K562 (cell line): ENCODE measurements around the gene CTXN1. TPM values are rescaled to one million over a fixed set of nuclear protein-coding genes. Genes with fewer than 3 reads are reported as not detected.

Source experiments
- ARID1B ChIP-seq: fragments of 450-650 bp; IDR thresholded peaks from 2 replicates; pipeline ENCODE4 v1.6.1; 2016; ENCODE audit warnings: antibody characterized with exemption, mild to moderate bottlenecking, inconsistent platforms
- CBFA2T3 ChIP-seq: fragments of 450-650 bp; IDR thresholded peaks from 2 replicates; pipeline ENCODE4 v1.6.1; 2017
- FOXK2 ChIP-seq, 2 experiments: fragments of 450-650 bp; IDR thresholded peaks in 1 of 2; conservative IDR thresholded peaks in 1 of 2; 2 replicates each; pipeline ENCODE4 v1.6.1; 2016; ENCODE audit warnings: low read depth in 2 of 2, mild to moderate bottlenecking in 1 of 2
- JUND ChIP-seq, 2 experiments: IDR thresholded peaks; 2 replicates in 1 of 2; 3 replicates in 1 of 2; pipeline ENCODE4 v1.6.1; 2011; ENCODE audit warnings: borderline replicate concordance in 2 of 2, low read depth in 2 of 2, low read length in 2 of 2, improper control_type of control experiment in 1 of 2, missing biosample characterization in 1 of 2, missing genetic modification characterization in 1 of 2, missing genetic modification reagents in 1 of 2
- MCM3 ChIP-seq: fragments of 450-650 bp; IDR thresholded peaks from 2 replicates; pipeline ENCODE4 v1.6.1; 2016
- NR2F6 ChIP-seq: fragments of 450-650 bp; formaldehyde crosslinking; IDR thresholded peaks from 2 replicates; pipeline ENCODE4 v1.4.0; 2020; ENCODE audit warnings: mild to moderate bottlenecking
- ZNF384 ChIP-seq: IDR thresholded peaks from 2 replicates; pipeline ENCODE4 v1.6.1; 2012; ENCODE audit warnings: low read depth, low read length, improper control_type of control experiment
- ZNF589 ChIP-seq: fragments of 200-800 bp; sonication (Bioruptor generic); IDR thresholded peaks from 2 replicates; pipeline ENCODE4 v1.6.1; 2016; ENCODE audit warnings: low read depth, missing genetic modification characterization, missing compliant biosample characterization
- polyA plus RNA-seq, 8 experiments: library from polyadenylated mRNA; depleted of rRNA in 4 of 8; stranded (reverse) in 5 of 8; unstranded in 3 of 8; fragments of >200 nt; fragmentation: Nextera tagmentation in 2 of 8; fragmentation: Illumina TruSeq in 1 of 8; extraction: Ambion mirVana in 2 of 8; extraction: Trizol in 1 of 8; gene quantifications; 2 replicates each; pipeline versions ENCODE4 v1.2.1 to v1.2.3, GENCODE V29; 2011 to 2014; ENCODE audit warnings: inconsistent platforms in 1 of 8, missing spikeins in 1 of 8
- total RNA-seq, 7 experiments: library from RNA; depleted of rRNA in 6 of 7; stranded (reverse); fragments of >200 nt in 6 of 7; fragmentation: Illumina TruSeq in 2 of 7; extraction: Trizol in 2 of 7; gene quantifications; 2 replicates each; pipeline versions ENCODE4 v1.2.1 to v1.2.3, GENCODE V29; 2011 to 2021; ENCODE audit warnings: low replicate concordance in 1 of 7
- TF ChIP-seq, protein P1 (sequence below): fragments of 250-450 bp; sonication (Bioruptor Pico); IDR thresholded peaks from 2 replicates; pipeline ENCODE4 v1.8.0; 2022; ENCODE audit warnings: inconsistent platforms
- TF ChIP-seq, protein P2 (sequence below): fragments of 250-450 bp; sonication (Bioruptor Pico); IDR thresholded peaks from 2 replicates; pipeline ENCODE4 v1.5.0; 2021
- TF ChIP-seq, protein P3 (sequence below), 2 experiments: fragments of 450-650 bp; formaldehyde crosslinking in 1 of 2; IDR thresholded peaks; 2 replicates each; pipeline versions ENCODE4 v1.4.0 to v1.6.1; 2014 to 2020; ENCODE audit warnings: mild to moderate bottlenecking in 2 of 2, borderline replicate concordance in 1 of 2, low read depth in 1 of 2
- TF ChIP-seq, protein P4 (sequence below): fragments of 450-650 bp; IDR thresholded peaks from 2 replicates; pipeline ENCODE4 v1.7.1; 2018; ENCODE audit warnings: mild to moderate bottlenecking, low read depth; ENCODE audit not compliant: partially characterized antibody

Gene CTXN1
- total and polyA plus RNA-seq, 9 of the 15 experiments (the other 6 are each of a cell fraction or from before 2014, with no cell fraction given) = 0.15 to 37.4 (median 1.8) TPM; not detected in 2

DNA sequence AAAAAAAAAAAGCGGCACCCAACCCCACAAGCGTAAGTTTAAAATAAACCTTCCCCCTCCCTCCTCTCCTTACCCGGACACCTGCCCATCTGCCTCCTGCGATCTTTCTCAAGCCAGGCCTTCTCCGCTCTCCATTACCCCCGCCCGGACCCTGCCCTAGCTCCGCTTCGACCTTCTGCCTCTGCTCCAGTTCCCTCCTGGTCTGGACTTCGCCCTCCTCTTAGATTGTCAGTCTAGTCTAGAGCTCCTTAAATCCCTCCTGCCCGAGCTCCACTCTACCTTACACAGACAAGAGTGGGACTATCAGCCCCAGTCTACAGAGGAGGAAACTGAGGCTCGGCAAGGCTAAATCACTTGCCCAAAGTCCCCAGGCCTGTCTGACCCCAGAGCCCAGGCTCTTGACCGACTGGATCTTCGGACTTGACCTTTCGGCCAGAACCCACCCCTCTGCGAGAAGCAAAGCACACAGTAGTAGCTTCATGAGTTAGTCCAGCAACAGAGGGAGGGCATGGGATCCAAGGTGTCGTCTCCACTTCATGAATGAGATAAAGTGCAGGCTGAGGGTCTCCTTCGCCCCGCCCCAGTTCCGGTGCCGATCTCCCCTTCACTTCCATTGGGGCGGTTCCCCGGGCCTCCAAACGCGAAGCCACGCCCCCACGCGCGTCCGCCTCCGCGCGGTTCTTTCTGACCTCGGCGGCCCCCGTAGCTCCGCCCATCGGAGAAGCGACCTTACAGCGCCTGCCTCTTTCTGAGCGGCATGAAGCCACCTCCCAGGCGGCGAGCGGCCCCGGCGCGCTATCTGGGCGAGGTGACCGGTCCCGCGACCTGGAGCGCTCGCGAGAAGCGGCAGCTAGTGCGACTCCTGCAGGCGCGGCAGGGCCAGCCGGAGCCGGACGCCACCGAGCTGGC, 6.1 kb downstream of the CTXN1 start, which contains the start of gene SNAPC2 (continued):
- TF ChIP-seq, protein P1, sequence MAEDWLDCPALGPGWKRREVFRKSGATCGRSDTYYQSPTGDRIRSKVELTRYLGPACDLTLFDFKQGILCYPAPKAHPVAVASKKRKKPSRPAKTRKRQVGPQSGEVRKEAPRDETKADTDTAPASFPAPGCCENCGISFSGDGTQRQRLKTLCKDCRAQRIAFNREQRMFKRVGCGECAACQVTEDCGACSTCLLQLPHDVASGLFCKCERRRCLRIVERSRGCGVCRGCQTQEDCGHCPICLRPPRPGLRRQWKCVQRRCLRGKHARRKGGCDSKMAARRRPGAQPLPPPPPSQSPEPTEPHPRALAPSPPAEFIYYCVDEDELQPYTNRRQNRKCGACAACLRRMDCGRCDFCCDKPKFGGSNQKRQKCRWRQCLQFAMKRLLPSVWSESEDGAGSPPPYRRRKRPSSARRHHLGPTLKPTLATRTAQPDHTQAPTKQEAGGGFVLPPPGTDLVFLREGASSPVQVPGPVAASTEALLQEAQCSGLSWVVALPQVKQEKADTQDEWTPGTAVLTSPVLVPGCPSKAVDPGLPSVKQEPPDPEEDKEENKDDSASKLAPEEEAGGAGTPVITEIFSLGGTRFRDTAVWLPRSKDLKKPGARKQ (CRISPR knock-in tag) = no peak
- TF ChIP-seq MCM3 (no peak), FOXK2 (conservative IDR thresholded peaks at IDR 0.05 in 1 of 2, IDR thresholded peaks at IDR 0.05 in 1 of 2; ENCODE audit: low read depth in 2 of 2) (no peak), CBFA2T3 (no peak), ZNF384 (no peak), ARID1B (no peak), NR2F6 (CRISPR knock-in tag) (0 out of 2 replicates have a peak, but pooled peaks have one; percentile 28), ZNF589 (CRISPR knock-in tag) (no peak), JUND (IDR thresholded peaks at IDR 0.05; ENCODE audit: borderline replicate concordance, low read depth, low read length) (0 out of 2 replicates have a peak, but pooled peaks have one; percentile 19), JUND (tag; IDR thresholded peaks at IDR 0.05; ENCODE audit: borderline replicate concordance, low read depth, low read length) (peak; percentile 25; the same call in 1 of the 3 replicates)
- TF ChIP-seq, protein P2, sequence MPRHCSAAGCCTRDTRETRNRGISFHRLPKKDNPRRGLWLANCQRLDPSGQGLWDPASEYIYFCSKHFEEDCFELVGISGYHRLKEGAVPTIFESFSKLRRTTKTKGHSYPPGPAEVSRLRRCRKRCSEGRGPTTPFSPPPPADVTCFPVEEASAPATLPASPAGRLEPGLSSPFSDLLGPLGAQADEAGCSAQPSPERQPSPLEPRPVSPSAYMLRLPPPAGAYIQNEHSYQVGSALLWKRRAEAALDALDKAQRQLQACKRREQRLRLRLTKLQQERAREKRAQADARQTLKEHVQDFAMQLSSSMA (CRISPR knock-in tag) = no peak
- TF ChIP-seq, protein P3, sequence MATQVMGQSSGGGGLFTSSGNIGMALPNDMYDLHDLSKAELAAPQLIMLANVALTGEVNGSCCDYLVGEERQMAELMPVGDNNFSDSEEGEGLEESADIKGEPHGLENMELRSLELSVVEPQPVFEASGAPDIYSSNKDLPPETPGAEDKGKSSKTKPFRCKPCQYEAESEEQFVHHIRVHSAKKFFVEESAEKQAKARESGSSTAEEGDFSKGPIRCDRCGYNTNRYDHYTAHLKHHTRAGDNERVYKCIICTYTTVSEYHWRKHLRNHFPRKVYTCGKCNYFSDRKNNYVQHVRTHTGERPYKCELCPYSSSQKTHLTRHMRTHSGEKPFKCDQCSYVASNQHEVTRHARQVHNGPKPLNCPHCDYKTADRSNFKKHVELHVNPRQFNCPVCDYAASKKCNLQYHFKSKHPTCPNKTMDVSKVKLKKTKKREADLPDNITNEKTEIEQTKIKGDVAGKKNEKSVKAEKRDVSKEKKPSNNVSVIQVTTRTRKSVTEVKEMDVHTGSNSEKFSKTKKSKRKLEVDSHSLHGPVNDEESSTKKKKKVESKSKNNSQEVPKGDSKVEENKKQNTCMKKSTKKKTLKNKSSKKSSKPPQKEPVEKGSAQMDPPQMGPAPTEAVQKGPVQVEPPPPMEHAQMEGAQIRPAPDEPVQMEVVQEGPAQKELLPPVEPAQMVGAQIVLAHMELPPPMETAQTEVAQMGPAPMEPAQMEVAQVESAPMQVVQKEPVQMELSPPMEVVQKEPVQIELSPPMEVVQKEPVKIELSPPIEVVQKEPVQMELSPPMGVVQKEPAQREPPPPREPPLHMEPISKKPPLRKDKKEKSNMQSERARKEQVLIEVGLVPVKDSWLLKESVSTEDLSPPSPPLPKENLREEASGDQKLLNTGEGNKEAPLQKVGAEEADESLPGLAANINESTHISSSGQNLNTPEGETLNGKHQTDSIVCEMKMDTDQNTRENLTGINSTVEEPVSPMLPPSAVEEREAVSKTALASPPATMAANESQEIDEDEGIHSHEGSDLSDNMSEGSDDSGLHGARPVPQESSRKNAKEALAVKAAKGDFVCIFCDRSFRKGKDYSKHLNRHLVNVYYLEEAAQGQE (IDR thresholded peaks at IDR 0.05; ENCODE audit: borderline replicate concordance) = no peak
- TF ChIP-seq, protein P3 (CRISPR knock-in tag; IDR thresholded peaks at IDR 0.05; ENCODE audit: low read depth) = no peak
- TF ChIP-seq, protein P4, sequence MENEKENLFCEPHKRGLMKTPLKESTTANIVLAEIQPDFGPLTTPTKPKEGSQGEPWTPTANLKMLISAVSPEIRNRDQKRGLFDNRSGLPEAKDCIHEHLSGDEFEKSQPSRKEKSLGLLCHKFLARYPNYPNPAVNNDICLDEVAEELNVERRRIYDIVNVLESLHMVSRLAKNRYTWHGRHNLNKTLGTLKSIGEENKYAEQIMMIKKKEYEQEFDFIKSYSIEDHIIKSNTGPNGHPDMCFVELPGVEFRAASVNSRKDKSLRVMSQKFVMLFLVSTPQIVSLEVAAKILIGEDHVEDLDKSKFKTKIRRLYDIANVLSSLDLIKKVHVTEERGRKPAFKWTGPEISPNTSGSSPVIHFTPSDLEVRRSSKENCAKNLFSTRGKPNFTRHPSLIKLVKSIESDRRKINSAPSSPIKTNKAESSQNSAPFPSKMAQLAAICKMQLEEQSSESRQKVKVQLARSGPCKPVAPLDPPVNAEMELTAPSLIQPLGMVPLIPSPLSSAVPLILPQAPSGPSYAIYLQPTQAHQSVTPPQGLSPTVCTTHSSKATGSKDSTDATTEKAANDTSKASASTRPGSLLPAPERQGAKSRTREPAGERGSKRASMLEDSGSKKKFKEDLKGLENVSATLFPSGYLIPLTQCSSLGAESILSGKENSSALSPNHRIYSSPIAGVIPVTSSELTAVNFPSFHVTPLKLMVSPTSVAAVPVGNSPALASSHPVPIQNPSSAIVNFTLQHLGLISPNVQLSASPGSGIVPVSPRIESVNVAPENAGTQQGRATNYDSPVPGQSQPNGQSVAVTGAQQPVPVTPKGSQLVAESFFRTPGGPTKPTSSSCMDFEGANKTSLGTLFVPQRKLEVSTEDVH = no peak
